ENCODE data around the gene DOCK3. TPM values are rescaled to one million over a fixed set of nuclear protein-coding genes. Genes with fewer than 3 reads are reported as not detected.
"Not testable (repeated sequence)": the region's sequence is repeated elsewhere in the genome, so short reads cannot be mapped to it uniquely, and the experiment has no call there.

The DOCK3 gene
- total and polyA plus RNA-seq, 5 donors, result 1.9 to 5.2 (median 4.2) TPM

GRCh38 chr3:50743643-50744042 is 68.9 kb downstream of the DOCK3 start:
- intact Hi-C loops (cut with DNase I), result no loop called here
- Histone ChIP-seq H3K27ac (ENCODE audit: low read length) (no peak overlapping the region), H3K9me3 (ENCODE audit: control insufficient read depth, low read length) (no peaks in the 10 kb centered on the region), H3K4me1 (ENCODE audit: control insufficient read depth, insufficient read depth, low read length) (no peaks in the 10 kb centered on the region), H3K27me3 (ENCODE audit: control insufficient read depth, insufficient read depth) (no peaks in the 10 kb centered on the region), H3K4me3 (ENCODE audit: low read length) (no peak overlapping the region)
- no peak for DNase-seq
- ATAC-seq, result no peak
- 66% methylated on average over 1 of the region's 1 CpG for WGBS

GRCh38 chr3:50749822-50750221 is 75.1 kb downstream of the DOCK3 start:
- no peak overlapping the region for H3K4me3 ChIP-seq (ENCODE audit: low read length)
- H3K4me1 ChIP-seq (ENCODE audit: control insufficient read depth, insufficient read depth, low read length), result peaks cover 2% of the 10 kb centered on the region
- ATAC-seq (no peak), DNase-seq (no peak)
- WGBS, result 48% methylated on average over 5 of the region's 5 CpGs
- no peaks in the 10 kb centered on the region for H3K9me3 ChIP-seq (ENCODE audit: control insufficient read depth, low read length)
- no peak overlapping the region for H3K27ac ChIP-seq (ENCODE audit: low read length)
- no peaks in the 10 kb centered on the region for H3K27me3 ChIP-seq (ENCODE audit: control insufficient read depth, insufficient read depth)
- intact Hi-C loops (cut with DNase I), result no loop called here

GRCh38 chr3:50759015-50759414 is 84.3 kb downstream of the DOCK3 start:
- intact Hi-C loops (cut with DNase I), result no loop called here
- no peaks in the 10 kb centered on the region for H3K4me1 ChIP-seq (ENCODE audit: control insufficient read depth, insufficient read depth, low read length)
- no peak overlapping the region for H3K27ac ChIP-seq (ENCODE audit: low read length)
- H3K4me3 ChIP-seq (ENCODE audit: low read length), result no peak overlapping the region
- H3K27me3 ChIP-seq (ENCODE audit: control insufficient read depth, insufficient read depth), result no peaks in the 10 kb centered on the region
- WGBS, result 89% methylated on average over 5 of the region's 5 CpGs
- DNase-seq (no peak), ATAC-seq (no peak)
- H3K9me3 ChIP-seq (ENCODE audit: control insufficient read depth, low read length), result no peaks in the 10 kb centered on the region

- H3K4me3 ChIP-seq (ENCODE audit: low read length), result no peak overlapping the region
- 70% methylated on average over 1 of the region's 1 CpG for WGBS
- H3K27ac ChIP-seq (ENCODE audit: low read length), result no peak overlapping the region
- ATAC-seq (no peak), DNase-seq (no peak)
- intact Hi-C loops (cut with DNase I), result no loop called here
- H3K4me1 ChIP-seq (ENCODE audit: control insufficient read depth, insufficient read depth, low read length), result no peaks in the 10 kb centered on the region
- H3K27me3 ChIP-seq (ENCODE audit: control insufficient read depth, insufficient read depth), result no peaks in the 10 kb centered on the region
- H3K9me3 ChIP-seq (ENCODE audit: control insufficient read depth, low read length), result no peaks in the 10 kb centered on the region
Observed at GRCh38 chr3:50777680-50778079, 103.0 kb downstream of the DOCK3 start.

GRCh38 chr3:50781766-50782165 is 107.0 kb downstream of the DOCK3 start:
- H3K4me1 ChIP-seq (ENCODE audit: control insufficient read depth, insufficient read depth, low read length); ATAC-seq; intact Hi-C loops (cut with DNase I); H3K4me3 ChIP-seq (ENCODE audit: low read length); H3K27me3 ChIP-seq (ENCODE audit: control insufficient read depth, insufficient read depth); H3K27ac ChIP-seq (ENCODE audit: low read length); DNase-seq; H3K9me3 ChIP-seq (ENCODE audit: control insufficient read depth, low read length): not testable (repeated sequence)
- WGBS, result 94% methylated on average over 3 of the region's 3 CpGs

- DNase-seq, result no peak
- no peaks in the 10 kb centered on the region for H3K27me3 ChIP-seq (ENCODE audit: control insufficient read depth, insufficient read depth)
- no peak for ATAC-seq
- H3K9me3 ChIP-seq (ENCODE audit: control insufficient read depth, low read length), result no peaks in the 10 kb centered on the region
- no peak overlapping the region for H3K27ac ChIP-seq (ENCODE audit: low read length)
- no peaks in the 10 kb centered on the region for H3K4me1 ChIP-seq (ENCODE audit: control insufficient read depth, insufficient read depth, low read length)
- intact Hi-C loops (cut with DNase I), result no loop called here
- WGBS, result 87% methylated on average over 5 of the region's 5 CpGs
- H3K4me3 ChIP-seq (ENCODE audit: low read length), result no peak overlapping the region
Observed at GRCh38 chr3:50786631-50787030, 111.9 kb downstream of the DOCK3 start.

GRCh38 chr3:50790894-50791293 is 116.2 kb downstream of the DOCK3 start:
- H3K27me3 ChIP-seq (ENCODE audit: control insufficient read depth, insufficient read depth); DNase-seq; ATAC-seq; H3K4me1 ChIP-seq (ENCODE audit: control insufficient read depth, insufficient read depth, low read length); H3K9me3 ChIP-seq (ENCODE audit: control insufficient read depth, low read length); H3K27ac ChIP-seq (ENCODE audit: low read length); intact Hi-C loops (cut with DNase I); H3K4me3 ChIP-seq (ENCODE audit: low read length): not testable (repeated sequence)
- WGBS, result 87% methylated on average over 3 of the region's 3 CpGs

GRCh38 chr3:50792568-50792967 is 117.8 kb downstream of the DOCK3 start:
- no peak for DNase-seq
- Histone ChIP-seq H3K4me3 (ENCODE audit: low read length) (no peak overlapping the region), H3K27me3 (ENCODE audit: control insufficient read depth, insufficient read depth) (no peaks in the 10 kb centered on the region), H3K27ac (ENCODE audit: low read length) (no peak overlapping the region), H3K9me3 (ENCODE audit: control insufficient read depth, low read length) (no peaks in the 10 kb centered on the region), H3K4me1 (ENCODE audit: control insufficient read depth, insufficient read depth, low read length) (no peaks in the 10 kb centered on the region)
- intact Hi-C loops (cut with DNase I), result no loop called here
- no peak for ATAC-seq
- 84% methylated on average over 4 of the region's 4 CpGs for WGBS

- H3K4me1 ChIP-seq (ENCODE audit: control insufficient read depth, insufficient read depth, low read length); ATAC-seq; intact Hi-C loops (cut with DNase I); H3K27ac ChIP-seq (ENCODE audit: low read length); H3K9me3 ChIP-seq (ENCODE audit: control insufficient read depth, low read length); H3K4me3 ChIP-seq (ENCODE audit: low read length); H3K27me3 ChIP-seq (ENCODE audit: control insufficient read depth, insufficient read depth): not testable (repeated sequence)
- DNase-seq, result peak in 2 of 3 donors; percentile 33 to 57
- WGBS, result 96% methylated on average over 27 of the region's 27 CpGs
Observed at GRCh38 chr3:50803805-50804204, 129.1 kb downstream of the DOCK3 start.

- H3K27ac ChIP-seq (ENCODE audit: low read length); H3K4me1 ChIP-seq (ENCODE audit: control insufficient read depth, insufficient read depth, low read length); H3K9me3 ChIP-seq (ENCODE audit: control insufficient read depth, low read length); H3K4me3 ChIP-seq (ENCODE audit: low read length); intact Hi-C loops (cut with DNase I); ATAC-seq; H3K27me3 ChIP-seq (ENCODE audit: control insufficient read depth, insufficient read depth): not testable (repeated sequence)
- peak in 1 of 3 donors; percentile 22 for DNase-seq
- 92% methylated on average over 20 of the region's 20 CpGs for WGBS
Observed at GRCh38 chr3:50804376-50804775, 129.6 kb downstream of the DOCK3 start.

GRCh38 chr3:50805321-50805720 is 130.6 kb downstream of the DOCK3 start:
- Histone ChIP-seq H3K27ac (ENCODE audit: low read length) (no peak overlapping the region), H3K4me1 (ENCODE audit: control insufficient read depth, insufficient read depth, low read length) (no peaks in the 10 kb centered on the region), H3K9me3 (ENCODE audit: control insufficient read depth, low read length) (no peaks in the 10 kb centered on the region), H3K4me3 (ENCODE audit: low read length) (no peak overlapping the region), H3K27me3 (ENCODE audit: control insufficient read depth, insufficient read depth) (no peaks in the 10 kb centered on the region)
- ATAC-seq (peak in 1 of 2 donors; percentile 29), DNase-seq (peak in 1 of 3 donors; percentile 10)
- WGBS, result 74% methylated on average over 3 of the region's 3 CpGs
- intact Hi-C loops (cut with DNase I), result no loop called here

GRCh38 chr3:50806031-50806430 is 131.3 kb downstream of the DOCK3 start:
- intact Hi-C loops (cut with DNase I), result no loop called here

More at GRCh38 chr3:50806031-50806430, 131.3 kb downstream of the DOCK3 start:
- ATAC-seq, result no peak
- no peak overlapping the region for H3K4me3 ChIP-seq (ENCODE audit: low read length)
- no peaks in the 10 kb centered on the region for H3K4me1 ChIP-seq (ENCODE audit: control insufficient read depth, insufficient read depth, low read length)
- H3K27me3 ChIP-seq (ENCODE audit: control insufficient read depth, insufficient read depth), result no peaks in the 10 kb centered on the region
- no peak for DNase-seq
- H3K9me3 ChIP-seq (ENCODE audit: control insufficient read depth, low read length), result no peaks in the 10 kb centered on the region
- WGBS, result 50% methylated on average over 1 of the region's 1 CpG
- no peak overlapping the region for H3K27ac ChIP-seq (ENCODE audit: low read length)
